Uterus (tissue), 4 donors: ENCODE measurements around the gene CD9. TPM values are rescaled to one million over a fixed set of nuclear protein-coding genes. Genes with fewer than 3 reads are reported as not detected.

Source experiments
- DNase-seq, 2 donors: peaks; one replicate each; pipeline ENCODE4 v3.0.0-alpha.2; 2019 to 2020
- H3K27ac ChIP-seq, 2 donors: fragments of 200-600 bp; sonication (generic); 1 replicate in 1 of 2; 2 replicates in 1 of 2; pipeline ENCODE4 v1.5.1; 2016 to 2018
- H3K27me3 ChIP-seq, 2 donors: fragments of 200-600 bp; sonication (generic); one replicate each; pipeline ENCODE4 v1.5.1; 2018 to 2019; ENCODE audit warnings: control low read depth in 1 of 2
- H3K36me3 ChIP-seq, 2 donors: fragments of 200-600 bp; sonication (generic); one replicate each; pipeline ENCODE4 v1.5.1; 2019; ENCODE audit warnings: control low read depth in 1 of 2
- H3K4me1 ChIP-seq, 2 donors: fragments of 200-600 bp; sonication (generic); one replicate each; pipeline ENCODE4 v1.5.1; 2018 to 2019; ENCODE audit warnings: control low read depth in 1 of 2
- H3K4me3 ChIP-seq, 2 donors: fragments of 200-600 bp; sonication (generic); 1 replicate in 1 of 2; 2 replicates in 1 of 2; pipeline ENCODE4 v1.5.1; 2018 to 2019; ENCODE audit warnings: mild to moderate bottlenecking in 1 of 2
- H3K9me3 ChIP-seq, 2 donors: fragments of 200-600 bp; sonication (generic); one replicate each; pipeline ENCODE4 v1.5.1; 2019; ENCODE audit warnings: control low read depth in 1 of 2
- POLR2A ChIP-seq, 2 donors: fragments of 450-650 bp; IDR thresholded peaks; one replicate each; pipeline ENCODE4 v1.6.1; 2016; ENCODE audit warnings: antibody characterized with exemption in 2 of 2, mild to moderate bottlenecking in 1 of 2, moderate library complexity in 1 of 2
- intact Hi-C: fragments of 100-400 bp; cut with DNase I; formaldehyde crosslinking; loops from one replicate; pipeline ENCODE4 v1.15.1; 2023; ENCODE audit warnings: low total_unique reads
- total RNA-seq, 4 donors: library from RNA; depleted of rRNA in 3 of 4; stranded (reverse); fragments of >200 nt in 3 of 4; gene quantifications; one replicate each; pipeline versions ENCODE4 v1.1.0 to v1.2.4, GENCODE V29; 2014 to 2023
- TF ChIP-seq, protein P1 (sequence below), 4 experiments: fragments of 200-600 bp in 2 of 4; fragments of 450-650 bp in 2 of 4; sonication (generic) in 2 of 4; IDR thresholded peaks; one replicate each; pipeline ENCODE4 v1.5.1; 2016 to 2019; ENCODE audit warnings: antibody characterized with exemption in 4 of 4, mild to moderate bottlenecking in 2 of 4, moderate library complexity in 1 of 4
- donor health status: DM: yes; HTN: yes; CAD: no.

CD9 gene
- total RNA-seq, 4 donors from 2014 or later, result 161 to 275 (median 207) TPM

DNA sequence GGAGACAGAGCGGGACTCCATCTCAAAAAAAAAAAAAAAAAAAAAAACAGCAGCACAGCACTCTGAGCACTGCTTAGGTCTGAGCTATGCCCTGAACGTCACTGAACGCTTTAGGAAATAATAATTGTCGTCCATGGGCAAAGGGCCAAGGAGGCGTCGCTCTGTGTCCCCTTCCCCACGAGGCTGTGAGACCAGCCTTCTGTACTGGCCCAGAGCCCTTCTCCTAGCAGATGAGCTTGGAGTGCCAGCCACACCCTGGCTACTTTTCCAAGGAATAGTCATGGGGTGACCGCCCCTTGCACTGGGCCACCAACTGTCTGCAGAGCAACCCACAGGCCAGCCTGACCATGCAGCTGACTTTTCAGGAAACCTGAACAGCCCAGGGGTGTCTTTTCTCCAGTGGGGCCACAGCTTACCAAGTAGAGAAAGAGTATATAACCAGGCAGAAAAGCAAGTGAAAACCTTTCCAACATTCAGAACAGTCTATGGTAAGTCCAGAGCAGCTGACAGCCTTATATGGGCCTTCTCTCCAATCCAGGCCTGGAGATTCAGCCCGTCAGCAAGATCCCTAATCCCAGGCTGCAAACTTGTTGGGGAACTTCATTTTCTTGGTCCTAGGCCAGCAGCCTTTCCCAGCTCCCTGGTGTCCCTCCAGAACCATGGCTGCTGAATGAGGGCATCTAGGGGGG is 28.5 kb downstream of the CD9 start:
- Histone ChIP-seq H3K4me1 (peaks cover 46 to 60% of the 10 kb centered on the region in 2 donors), H3K4me3 (no peak overlapping the region), H3K9me3 (no peaks in the 10 kb centered on the region), H3K27me3 (no peaks in the 10 kb centered on the region), H3K27ac (peak overlapping the region; percentile 86 to 96), H3K36me3 (no peaks in the 10 kb centered on the region)
- intact Hi-C loops, result no loop called here
- no peak for TF ChIP-seq POLR2A (IDR thresholded peaks at IDR 0.05)
- TF ChIP-seq, protein P1, sequence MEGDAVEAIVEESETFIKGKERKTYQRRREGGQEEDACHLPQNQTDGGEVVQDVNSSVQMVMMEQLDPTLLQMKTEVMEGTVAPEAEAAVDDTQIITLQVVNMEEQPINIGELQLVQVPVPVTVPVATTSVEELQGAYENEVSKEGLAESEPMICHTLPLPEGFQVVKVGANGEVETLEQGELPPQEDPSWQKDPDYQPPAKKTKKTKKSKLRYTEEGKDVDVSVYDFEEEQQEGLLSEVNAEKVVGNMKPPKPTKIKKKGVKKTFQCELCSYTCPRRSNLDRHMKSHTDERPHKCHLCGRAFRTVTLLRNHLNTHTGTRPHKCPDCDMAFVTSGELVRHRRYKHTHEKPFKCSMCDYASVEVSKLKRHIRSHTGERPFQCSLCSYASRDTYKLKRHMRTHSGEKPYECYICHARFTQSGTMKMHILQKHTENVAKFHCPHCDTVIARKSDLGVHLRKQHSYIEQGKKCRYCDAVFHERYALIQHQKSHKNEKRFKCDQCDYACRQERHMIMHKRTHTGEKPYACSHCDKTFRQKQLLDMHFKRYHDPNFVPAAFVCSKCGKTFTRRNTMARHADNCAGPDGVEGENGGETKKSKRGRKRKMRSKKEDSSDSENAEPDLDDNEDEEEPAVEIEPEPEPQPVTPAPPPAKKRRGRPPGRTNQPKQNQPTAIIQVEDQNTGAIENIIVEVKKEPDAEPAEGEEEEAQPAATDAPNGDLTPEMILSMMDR (IDR thresholded peaks at IDR 0.05), result no peak
- DNase-seq, result peak in 1 of 2 donors; percentile 63

DNA sequence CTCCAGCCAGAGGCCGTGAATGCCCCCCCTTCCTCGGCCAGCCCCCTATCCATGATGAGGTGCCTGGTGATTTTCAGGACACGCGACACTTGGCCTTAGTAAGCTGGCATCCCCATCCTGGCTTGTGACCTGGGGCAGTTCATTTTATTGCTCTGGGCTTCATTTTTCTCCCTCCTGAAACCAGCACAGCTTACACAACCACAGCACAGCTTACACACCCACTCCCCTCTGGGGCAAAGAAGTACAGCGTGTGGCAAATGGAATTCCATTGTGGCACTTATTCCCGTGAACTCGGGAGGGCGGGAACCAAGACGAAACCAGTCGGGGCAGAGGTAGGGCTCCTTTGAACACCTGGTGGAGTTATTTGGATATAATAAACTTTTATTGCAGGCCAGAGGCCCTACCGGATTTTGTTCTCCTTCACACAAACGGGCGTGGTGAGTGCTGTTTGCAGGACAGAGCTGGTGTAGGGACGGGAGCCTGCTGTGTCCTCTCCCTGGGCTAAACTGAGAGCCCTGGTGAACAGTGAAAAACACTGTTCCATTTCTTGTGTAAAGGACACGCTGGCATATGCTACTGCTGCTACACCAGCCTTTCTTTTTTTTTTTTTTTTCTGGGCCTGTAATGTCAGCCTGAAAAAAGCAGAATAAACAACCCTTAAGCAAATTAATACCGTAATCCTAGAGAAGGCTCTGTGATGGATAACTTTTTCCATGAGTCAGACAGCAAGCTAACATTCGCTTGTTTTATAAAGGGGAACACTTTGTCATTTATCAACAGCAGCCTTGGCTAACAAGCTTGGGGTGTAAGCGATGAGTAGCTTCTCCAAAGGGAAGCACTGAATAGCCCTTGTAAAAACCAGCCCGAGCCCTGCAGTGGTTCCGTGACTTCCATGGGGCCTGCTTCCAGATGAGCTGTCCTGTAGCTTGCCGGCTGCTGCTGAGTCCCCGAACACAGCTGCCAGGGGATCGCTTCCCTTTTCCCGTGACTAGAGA is 29.3 kb downstream of the CD9 start:
- peaks cover 46 to 60% of the 10 kb centered on the region in 2 donors for H3K4me1 ChIP-seq
- H3K27ac ChIP-seq, result peak overlapping the region; percentile 86 to 96
- peak; percentile 74 to 80 for DNase-seq
- H3K4me3 ChIP-seq, result peak overlapping the region in 1 of 2 donors; percentile 11
- peak in 1 of 2 donors; percentile 26 for TF ChIP-seq POLR2A (IDR thresholded peaks at IDR 0.05)
- TF ChIP-seq, protein P1 (IDR thresholded peaks at IDR 0.05), result peak in 1 of 4 experiments; percentile 12
- no peaks in the 10 kb centered on the region for H3K36me3 ChIP-seq
- intact Hi-C loops, result no loop called here
- no peaks in the 10 kb centered on the region for H3K9me3 ChIP-seq
- H3K27me3 ChIP-seq, result no peaks in the 10 kb centered on the region

DNA sequence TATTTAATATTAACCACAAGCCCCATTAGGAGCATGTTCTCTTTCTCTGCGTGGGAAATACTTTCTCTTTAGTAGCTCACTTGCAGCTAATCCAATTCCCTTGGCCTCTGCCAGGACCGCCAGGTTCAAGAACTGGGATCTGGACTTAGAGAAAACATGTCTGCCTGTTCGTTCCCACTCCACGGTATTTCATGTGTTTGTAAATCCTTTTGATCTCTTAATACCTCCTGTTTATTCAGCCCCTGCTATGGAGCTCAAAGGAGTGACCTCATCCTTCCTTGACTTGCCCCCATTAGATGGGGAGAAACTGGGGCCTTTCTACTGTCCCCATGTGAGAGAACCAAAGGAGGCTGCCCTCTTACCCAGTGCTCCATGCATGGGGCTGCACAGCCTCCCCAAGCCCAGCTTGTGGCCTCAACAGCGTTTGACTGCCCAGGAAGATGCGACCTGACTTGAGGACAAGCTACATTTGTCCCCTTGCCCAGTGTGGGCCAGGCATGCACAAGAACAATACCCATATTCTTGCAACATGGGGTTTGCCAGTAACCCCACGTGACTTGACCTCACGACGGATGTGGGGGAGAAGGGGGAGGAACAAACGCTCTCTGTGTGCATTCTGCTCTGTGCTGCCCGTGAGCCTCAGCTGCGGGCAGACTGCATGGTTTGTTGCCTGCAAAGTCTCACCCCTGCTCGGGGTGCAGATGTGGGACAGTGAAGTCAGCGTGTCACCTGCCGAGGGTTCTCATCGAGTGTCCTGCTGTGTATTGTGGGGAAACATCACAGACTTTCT is 30.3 kb downstream of the CD9 start:
- peak overlapping the region; percentile 86 to 96 for H3K27ac ChIP-seq
- H3K4me1 ChIP-seq, result peaks cover 45 to 51% of the 10 kb centered on the region in 2 donors
- H3K27me3 ChIP-seq, result no peaks in the 10 kb centered on the region
- TF ChIP-seq, protein P1 (IDR thresholded peaks at IDR 0.05), result no peak
- TF ChIP-seq POLR2A (IDR thresholded peaks at IDR 0.05), result peak in 1 of 2 donors; percentile 27
- peak; percentile 50 to 64 for DNase-seq
- no peaks in the 10 kb centered on the region for H3K36me3 ChIP-seq
- intact Hi-C loops, result no loop called here
- no peaks in the 10 kb centered on the region for H3K9me3 ChIP-seq
- peak overlapping the region in 1 of 2 donors; percentile 11 for H3K4me3 ChIP-seq

DNA sequence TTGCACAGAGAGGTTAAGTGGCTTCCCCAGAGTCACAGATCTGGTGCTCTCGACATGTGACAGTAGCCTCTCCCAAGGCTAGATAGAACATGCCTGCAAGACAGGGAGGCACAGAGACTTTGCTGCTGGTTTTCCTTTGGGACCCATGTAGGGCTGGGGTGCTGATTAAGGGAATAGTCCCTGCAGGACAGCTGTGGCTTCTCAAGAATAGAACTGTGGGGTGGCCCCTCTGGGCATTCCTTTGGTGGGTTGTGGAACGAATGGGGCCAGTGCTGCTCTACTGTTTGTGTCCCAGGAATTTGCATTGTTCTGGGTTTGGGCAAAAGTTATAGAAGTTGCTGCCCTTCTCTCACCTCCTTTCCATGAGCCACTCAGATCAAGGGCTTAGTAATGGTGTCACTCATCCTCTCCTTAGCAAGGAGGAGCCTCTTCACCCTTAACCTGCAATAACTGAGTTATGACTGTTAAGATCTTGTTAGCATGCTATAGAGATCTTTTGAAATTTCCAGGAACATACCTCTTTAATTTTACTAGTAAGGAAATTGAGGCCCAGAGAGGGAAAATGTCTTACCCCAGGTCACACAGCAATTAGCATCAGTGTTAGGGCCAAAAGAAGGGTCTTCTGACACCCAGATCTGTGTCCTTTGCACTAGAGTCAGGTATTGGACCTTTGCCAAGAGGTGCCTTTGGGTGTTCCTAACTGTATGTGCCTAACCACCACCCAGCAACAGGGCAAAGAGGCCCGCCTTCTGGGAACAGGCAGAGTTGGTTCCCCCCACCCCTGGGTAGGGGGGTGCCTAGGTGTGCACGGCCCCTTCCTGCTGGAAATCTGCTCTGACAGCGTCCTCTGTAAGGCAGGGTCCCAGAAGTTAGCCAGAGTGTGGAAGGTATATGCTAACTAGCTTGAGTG is 31.4 kb downstream of the CD9 start:
- no peaks in the 10 kb centered on the region for H3K27me3 ChIP-seq
- no peaks in the 10 kb centered on the region for H3K9me3 ChIP-seq
- DNase-seq, result no peak
- H3K27ac ChIP-seq, result peak overlapping the region; percentile 86 to 96
- no peak for TF ChIP-seq POLR2A (IDR thresholded peaks at IDR 0.05)
- TF ChIP-seq, protein P1 (IDR thresholded peaks at IDR 0.05), result no peak
- no peaks in the 10 kb centered on the region for H3K36me3 ChIP-seq
- peaks cover 39 to 47% of the 10 kb centered on the region in 2 donors for H3K4me1 ChIP-seq
- intact Hi-C loops, result no loop called here
- no peak overlapping the region for H3K4me3 ChIP-seq
